VCaP (cell line): ENCODE measurements around the gene HOATZ.

Experiments used
- H3K27ac ChIP-seq: fragments of 450-650 bp; 2 replicates; pipeline ENCODE4 v1.5.1; 2017
- TF ChIP-seq, protein P1 (sequence below): fragments of 450-650 bp; conservative IDR thresholded peaks from 2 replicates; pipeline ENCODE4 v1.5.1; 2017; ENCODE audit warnings: mild to moderate bottlenecking, moderate library complexity

Gene HOATZ

DNA sequence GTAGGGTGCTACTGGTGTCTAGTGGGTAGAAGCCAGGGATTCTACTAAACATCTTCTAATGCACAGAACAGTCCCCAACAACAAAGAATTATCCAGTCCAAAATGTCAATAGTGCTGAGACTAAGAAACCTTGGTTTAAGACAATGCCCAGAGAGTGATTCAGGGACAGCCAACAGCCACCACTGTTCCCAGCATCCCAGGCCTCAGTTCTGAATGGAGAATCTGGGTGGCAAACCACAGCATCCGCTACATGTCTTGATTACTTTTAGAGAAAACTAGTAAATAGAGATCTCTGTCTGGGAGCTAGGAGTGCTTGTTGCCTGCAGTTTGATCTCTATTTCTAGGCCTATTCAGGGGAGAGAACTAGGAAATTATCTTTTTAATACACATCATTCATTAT lies 66.8 kb downstream of the HOATZ start:
- TF ChIP-seq, protein P1, sequence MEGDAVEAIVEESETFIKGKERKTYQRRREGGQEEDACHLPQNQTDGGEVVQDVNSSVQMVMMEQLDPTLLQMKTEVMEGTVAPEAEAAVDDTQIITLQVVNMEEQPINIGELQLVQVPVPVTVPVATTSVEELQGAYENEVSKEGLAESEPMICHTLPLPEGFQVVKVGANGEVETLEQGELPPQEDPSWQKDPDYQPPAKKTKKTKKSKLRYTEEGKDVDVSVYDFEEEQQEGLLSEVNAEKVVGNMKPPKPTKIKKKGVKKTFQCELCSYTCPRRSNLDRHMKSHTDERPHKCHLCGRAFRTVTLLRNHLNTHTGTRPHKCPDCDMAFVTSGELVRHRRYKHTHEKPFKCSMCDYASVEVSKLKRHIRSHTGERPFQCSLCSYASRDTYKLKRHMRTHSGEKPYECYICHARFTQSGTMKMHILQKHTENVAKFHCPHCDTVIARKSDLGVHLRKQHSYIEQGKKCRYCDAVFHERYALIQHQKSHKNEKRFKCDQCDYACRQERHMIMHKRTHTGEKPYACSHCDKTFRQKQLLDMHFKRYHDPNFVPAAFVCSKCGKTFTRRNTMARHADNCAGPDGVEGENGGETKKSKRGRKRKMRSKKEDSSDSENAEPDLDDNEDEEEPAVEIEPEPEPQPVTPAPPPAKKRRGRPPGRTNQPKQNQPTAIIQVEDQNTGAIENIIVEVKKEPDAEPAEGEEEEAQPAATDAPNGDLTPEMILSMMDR = no peak
- no peak overlapping the region for H3K27ac ChIP-seq

DNA sequence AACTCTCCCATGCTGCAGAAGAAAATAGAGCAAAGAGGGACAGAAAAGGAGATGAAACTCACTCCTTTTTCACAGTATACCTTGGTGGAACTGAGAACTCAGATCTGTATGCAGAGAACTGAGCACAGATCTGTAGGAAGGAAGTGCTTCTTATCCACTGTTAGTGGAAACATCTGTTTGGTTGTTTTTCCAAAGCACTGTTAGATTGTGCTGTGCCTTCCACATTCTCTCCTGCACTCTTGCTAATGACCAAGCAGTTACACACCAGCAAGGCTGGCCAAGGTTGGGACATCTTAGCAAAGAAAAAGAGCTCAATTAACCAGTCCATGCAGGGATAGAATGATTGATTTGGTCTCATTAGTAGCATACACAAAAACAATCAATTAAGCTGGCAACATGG lies 67.6 kb downstream of the HOATZ start:
- TF ChIP-seq, protein P1 = no peak
- no peak overlapping the region for H3K27ac ChIP-seq

DNA sequence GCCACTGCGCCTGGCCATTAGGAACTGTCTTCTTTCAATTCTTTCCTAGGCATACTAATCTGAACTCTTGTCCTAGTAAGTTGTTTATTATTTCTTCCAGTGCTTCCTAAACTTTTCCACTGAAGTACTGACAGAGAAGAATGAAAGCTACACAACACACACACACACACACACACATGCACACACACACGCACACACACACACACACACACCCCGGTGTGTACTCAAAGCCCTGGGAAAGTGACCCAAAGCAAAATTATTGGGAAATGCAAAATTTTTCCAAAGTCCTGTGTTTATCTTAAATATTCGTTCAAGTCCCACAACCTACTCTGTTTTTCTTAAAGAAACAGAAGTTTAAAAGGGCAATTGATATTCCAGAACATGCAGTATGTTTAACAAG lies 68.3 kb downstream of the HOATZ start:
- TF ChIP-seq, protein P1 = no peak
- no peak overlapping the region for H3K27ac ChIP-seq

DNA sequence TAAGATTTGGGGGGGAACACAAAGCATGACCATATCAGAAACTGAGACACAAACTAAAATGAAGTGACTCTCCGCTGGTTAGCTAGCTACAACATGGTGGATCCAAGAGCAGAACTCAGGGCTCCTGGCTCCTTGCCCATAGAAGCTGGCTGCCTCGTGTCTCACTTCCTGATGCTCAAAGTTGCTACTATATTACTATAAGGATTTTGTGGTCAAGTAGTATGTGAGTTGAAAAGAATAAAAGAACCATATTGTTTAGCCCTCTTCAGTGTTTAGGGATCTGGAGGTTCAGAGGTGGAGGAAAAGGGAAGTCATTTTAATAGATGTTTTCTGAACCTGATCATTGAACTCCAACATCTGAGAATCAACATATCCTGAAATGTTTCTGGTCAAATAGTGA lies 70.8 kb downstream of the HOATZ start:
- H3K27ac ChIP-seq = no peak overlapping the region
- TF ChIP-seq, protein P1 = no peak

DNA sequence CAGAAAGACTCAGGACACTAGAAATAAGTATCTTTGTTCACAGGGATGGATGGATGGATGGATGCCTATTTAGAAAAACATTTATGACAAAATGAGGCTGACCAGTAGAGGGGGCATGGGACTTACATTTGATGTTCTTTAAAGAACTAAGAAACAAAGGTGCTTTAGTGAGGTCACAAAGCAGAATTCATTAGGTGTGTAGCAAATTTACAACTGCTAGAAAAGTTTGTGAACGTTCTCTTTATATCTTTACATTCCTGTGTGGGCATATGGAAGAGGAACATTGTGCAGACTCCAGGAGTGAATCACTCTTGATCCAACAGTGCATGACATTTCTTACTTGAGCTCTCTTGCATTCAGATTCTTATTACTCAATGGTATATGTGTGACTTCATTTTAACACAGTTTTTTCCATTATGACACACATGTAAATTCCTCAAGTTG lies 71.8 kb downstream of the HOATZ start:
- no peak overlapping the region for H3K27ac ChIP-seq
- TF ChIP-seq, protein P1 = peak; percentile 85
